ENCODE results near the gene TBC1D8. TPM values are rescaled to one million over a fixed set of nuclear protein-coding genes. Genes with fewer than 3 reads are reported as not detected.

Gene TBC1D8
- 0.97 and 2.3 TPM in 2 replicates for total RNA-seq (2014; rRNA removed; shearing (Covaris generic); ENCODE audit: low replicate concordance)

DNA sequence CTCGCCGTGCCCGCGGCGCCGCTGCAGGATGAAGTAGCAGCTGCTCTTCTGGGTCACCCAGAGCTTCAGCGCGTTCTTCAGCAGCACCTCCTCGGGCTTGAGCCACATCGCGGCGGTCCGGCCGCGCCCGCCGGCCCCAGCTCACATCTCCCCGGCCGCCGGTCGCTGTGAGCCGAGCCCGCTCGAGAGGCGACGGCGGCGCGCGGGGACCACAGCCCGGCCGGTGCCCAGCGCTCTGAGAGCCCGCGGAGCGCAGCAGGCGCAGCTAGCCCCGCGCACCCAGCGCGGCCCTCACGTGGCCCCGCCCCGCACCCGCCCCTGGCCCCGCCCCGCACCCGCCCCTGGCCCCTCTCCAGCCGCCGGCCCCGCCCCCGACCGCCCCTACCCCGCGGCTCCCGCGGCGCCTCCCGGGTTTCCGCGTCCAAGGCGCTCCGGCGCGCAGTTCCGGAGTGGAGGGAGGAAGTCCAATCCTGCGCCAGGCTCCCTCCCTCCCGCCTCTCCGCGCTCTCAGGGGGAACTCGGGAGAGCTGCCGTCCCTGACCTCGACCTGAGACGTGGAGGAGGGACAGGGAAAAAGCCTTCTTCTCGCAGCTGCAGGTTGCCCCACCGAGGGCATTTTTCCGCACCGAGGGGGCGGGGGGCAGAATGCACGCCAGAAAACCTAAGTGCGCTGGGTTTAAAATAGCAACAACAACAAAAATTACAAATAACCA lies at the start of gene TBC1D8:
TSS of gene TBC1D8 (minus strand) at position 237 of the 713 bp plus-strand sequence. CDS start at position 108, 129 bp downstream.
- H3K27ac ChIP-seq (ENCODE audit: low read length): no peak within 1 kb of the TSS
- H3K9me2 ChIP-seq (replicated peaks; ENCODE audit: insufficient read depth, low read length): no peaks in the 10 kb centered on the region
- no peak within 1 kb of the TSS for H2AFZ ChIP-seq (ENCODE audit: low read length)
- no peak for DNase-seq
- no peak within 1 kb of the TSS for H3K4me3 ChIP-seq (ENCODE audit: low read length)
- H3K9me3 ChIP-seq (ENCODE audit: low read length): no peaks in the 10 kb centered on the region
- no peaks in the 10 kb centered on the region for H4K20me1 ChIP-seq (ENCODE audit: insufficient read depth, low read depth, low read length)
- H3K4me2 ChIP-seq (ENCODE audit: low read depth, low read length, poor library complexity, severe bottlenecking): no peak within 1 kb of the TSS
- no peaks in the 10 kb centered on the region for H3K79me2 ChIP-seq (ENCODE audit: low read length)
- H3K4me1 ChIP-seq (ENCODE audit: low read length): no peaks in the 10 kb centered on the region
- H3K27me3 ChIP-seq (ENCODE audit: low read length): no peaks in the 10 kb centered on the region
- H3K9ac ChIP-seq (ENCODE audit: low read length): no peak within 1 kb of the TSS
- no peaks in the 10 kb centered on the region for H3K36me3 ChIP-seq (ENCODE audit: insufficient read depth, low read length)

DNA sequence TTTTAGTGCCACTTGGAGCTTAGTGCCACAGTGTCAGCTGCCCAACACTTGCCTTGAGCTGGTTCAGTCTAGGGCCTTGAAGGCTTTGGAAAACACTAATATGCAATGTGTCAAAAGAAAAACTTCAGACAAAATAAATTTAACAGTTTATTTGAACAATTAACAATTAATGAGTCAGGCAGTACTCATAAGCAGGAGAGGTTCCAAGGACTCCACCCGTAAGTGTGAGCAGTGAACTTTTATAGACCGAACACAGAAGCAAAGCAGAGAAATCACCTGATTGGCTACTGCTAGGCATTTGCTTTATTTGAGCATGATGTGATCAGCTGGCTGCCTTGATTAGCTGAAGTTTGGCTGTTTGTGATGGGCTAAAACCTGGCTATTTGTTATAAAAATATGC lies 49.5 kb upstream of the TBC1D8 start:
- DNase-seq: no peak
- H4K20me1 ChIP-seq (ENCODE audit: insufficient read depth, low read depth, low read length): no peaks in the 10 kb centered on the region
- no peaks in the 10 kb centered on the region for H3K36me3 ChIP-seq (ENCODE audit: insufficient read depth, low read length)
- H3K27ac ChIP-seq (ENCODE audit: low read length): no peak overlapping the region
- H3K4me2 ChIP-seq (ENCODE audit: low read depth, low read length, poor library complexity, severe bottlenecking): no peak overlapping the region
- H2AFZ ChIP-seq (ENCODE audit: low read length): no peak overlapping the region
- H3K9ac ChIP-seq (ENCODE audit: low read length): no peak overlapping the region
- H3K27me3 ChIP-seq (ENCODE audit: low read length): no peaks in the 10 kb centered on the region
- H3K79me2 ChIP-seq (ENCODE audit: low read length): no peaks in the 10 kb centered on the region
- H3K9me2 ChIP-seq (replicated peaks; ENCODE audit: insufficient read depth, low read length): no peaks in the 10 kb centered on the region
- H3K4me3 ChIP-seq (ENCODE audit: low read length): no peak overlapping the region
- no peaks in the 10 kb centered on the region for H3K4me1 ChIP-seq (ENCODE audit: low read length)
- no peaks in the 10 kb centered on the region for H3K9me3 ChIP-seq (ENCODE audit: low read length)

DNA sequence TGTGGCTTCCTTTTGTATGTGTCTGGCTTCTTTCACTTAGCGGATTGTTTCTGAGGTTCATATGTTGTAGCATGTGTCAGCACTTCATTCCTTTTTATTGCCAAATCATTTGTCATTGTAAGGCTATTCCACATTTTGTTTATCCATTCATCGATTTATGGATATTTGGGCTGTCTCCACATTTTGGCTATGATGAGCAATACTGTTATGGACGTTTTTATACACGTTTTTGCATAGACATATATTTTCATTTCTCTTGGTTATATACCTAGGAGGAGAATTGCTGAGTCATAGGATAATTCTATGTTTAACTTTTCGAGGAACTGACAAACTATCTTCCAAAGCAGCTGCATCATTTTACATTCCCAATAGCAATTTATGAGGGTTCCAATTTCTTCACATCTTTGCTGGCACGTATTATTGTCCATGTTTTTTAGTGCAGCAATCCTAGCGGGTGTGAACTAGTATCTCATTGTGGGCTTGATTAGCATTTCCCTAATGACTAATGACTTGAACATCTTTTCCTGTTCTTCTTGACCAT lies 48.1 kb upstream of the TBC1D8 start:
- Histone ChIP-seq H2AFZ (ENCODE audit: low read length) (no peak overlapping the region), H3K36me3 (ENCODE audit: insufficient read depth, low read length) (no peaks in the 10 kb centered on the region), H3K79me2 (ENCODE audit: low read length) (no peaks in the 10 kb centered on the region), H3K4me1 (ENCODE audit: low read length) (no peaks in the 10 kb centered on the region), H3K4me3 (ENCODE audit: low read length) (no peak overlapping the region), H3K27me3 (ENCODE audit: low read length) (no peaks in the 10 kb centered on the region), H3K9me3 (ENCODE audit: low read length) (no peaks in the 10 kb centered on the region), H3K4me2 (ENCODE audit: low read depth, low read length, poor library complexity, severe bottlenecking) (no peak overlapping the region), H4K20me1 (ENCODE audit: insufficient read depth, low read depth, low read length) (no peaks in the 10 kb centered on the region), H3K9ac (ENCODE audit: low read length) (no peak overlapping the region), H3K9me2 (replicated peaks; ENCODE audit: insufficient read depth, low read length) (no peaks in the 10 kb centered on the region), H3K27ac (ENCODE audit: low read length) (no peak overlapping the region)
- no peak for DNase-seq

DNA sequence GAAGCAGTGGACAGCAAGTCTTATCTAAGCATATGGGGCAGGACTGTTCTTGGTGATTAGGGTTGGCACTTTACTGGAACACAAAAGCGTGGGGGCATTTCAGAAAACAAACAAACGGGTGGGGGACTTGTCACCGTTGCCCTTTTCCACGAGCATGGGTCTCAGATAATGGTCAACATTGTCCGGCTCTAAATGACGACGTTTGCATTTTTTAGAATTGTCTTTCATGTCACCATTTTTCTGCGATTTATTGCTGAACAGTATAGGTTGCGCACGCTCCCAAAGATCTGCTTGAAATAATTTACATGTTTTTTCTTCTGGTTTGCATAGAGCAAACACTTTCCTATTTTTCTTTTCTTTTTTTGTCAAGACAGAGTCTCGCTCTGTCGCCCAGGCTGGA lies 46.6 kb upstream of the TBC1D8 start:
- no peaks in the 10 kb centered on the region for H3K36me3 ChIP-seq (ENCODE audit: insufficient read depth, low read length)
- no peak for DNase-seq
- no peaks in the 10 kb centered on the region for H3K79me2 ChIP-seq (ENCODE audit: low read length)
- no peaks in the 10 kb centered on the region for H3K9me3 ChIP-seq (ENCODE audit: low read length)
- no peak overlapping the region for H3K4me2 ChIP-seq (ENCODE audit: low read depth, low read length, poor library complexity, severe bottlenecking)
- no peaks in the 10 kb centered on the region for H3K9me2 ChIP-seq (replicated peaks; ENCODE audit: insufficient read depth, low read length)
- H3K9ac ChIP-seq (ENCODE audit: low read length): no peak overlapping the region
- no peaks in the 10 kb centered on the region for H3K4me1 ChIP-seq (ENCODE audit: low read length)
- H2AFZ ChIP-seq (ENCODE audit: low read length): no peak overlapping the region
- no peak overlapping the region for H3K27ac ChIP-seq (ENCODE audit: low read length)
- H3K27me3 ChIP-seq (ENCODE audit: low read length): no peaks in the 10 kb centered on the region
- H4K20me1 ChIP-seq (ENCODE audit: insufficient read depth, low read depth, low read length): no peaks in the 10 kb centered on the region
- H3K4me3 ChIP-seq (ENCODE audit: low read length): no peak overlapping the region

GRCh38 chr2:101197215-101197745 lies 46.1 kb upstream of the TBC1D8 start:
- no peaks in the 10 kb centered on the region for H3K79me2 ChIP-seq (ENCODE audit: low read length)
- no peaks in the 10 kb centered on the region for H3K36me3 ChIP-seq (ENCODE audit: insufficient read depth, low read length)
- H3K9me3 ChIP-seq (ENCODE audit: low read length): no peaks in the 10 kb centered on the region
- H3K9me2 ChIP-seq (replicated peaks; ENCODE audit: insufficient read depth, low read length): no peaks in the 10 kb centered on the region
- no peak overlapping the region for H3K4me2 ChIP-seq (ENCODE audit: low read depth, low read length, poor library complexity, severe bottlenecking)
- DNase-seq: peak; percentile 51
- H4K20me1 ChIP-seq (ENCODE audit: insufficient read depth, low read depth, low read length): no peaks in the 10 kb centered on the region
- no peak overlapping the region for H3K4me3 ChIP-seq (ENCODE audit: low read length)
- no peak overlapping the region for H2AFZ ChIP-seq (ENCODE audit: low read length)
- no peaks in the 10 kb centered on the region for H3K27me3 ChIP-seq (ENCODE audit: low read length)
- no peak overlapping the region for H3K9ac ChIP-seq (ENCODE audit: low read length)
- no peak overlapping the region for H3K27ac ChIP-seq (ENCODE audit: low read length)
- H3K4me1 ChIP-seq (ENCODE audit: low read length): no peaks in the 10 kb centered on the region

DNA sequence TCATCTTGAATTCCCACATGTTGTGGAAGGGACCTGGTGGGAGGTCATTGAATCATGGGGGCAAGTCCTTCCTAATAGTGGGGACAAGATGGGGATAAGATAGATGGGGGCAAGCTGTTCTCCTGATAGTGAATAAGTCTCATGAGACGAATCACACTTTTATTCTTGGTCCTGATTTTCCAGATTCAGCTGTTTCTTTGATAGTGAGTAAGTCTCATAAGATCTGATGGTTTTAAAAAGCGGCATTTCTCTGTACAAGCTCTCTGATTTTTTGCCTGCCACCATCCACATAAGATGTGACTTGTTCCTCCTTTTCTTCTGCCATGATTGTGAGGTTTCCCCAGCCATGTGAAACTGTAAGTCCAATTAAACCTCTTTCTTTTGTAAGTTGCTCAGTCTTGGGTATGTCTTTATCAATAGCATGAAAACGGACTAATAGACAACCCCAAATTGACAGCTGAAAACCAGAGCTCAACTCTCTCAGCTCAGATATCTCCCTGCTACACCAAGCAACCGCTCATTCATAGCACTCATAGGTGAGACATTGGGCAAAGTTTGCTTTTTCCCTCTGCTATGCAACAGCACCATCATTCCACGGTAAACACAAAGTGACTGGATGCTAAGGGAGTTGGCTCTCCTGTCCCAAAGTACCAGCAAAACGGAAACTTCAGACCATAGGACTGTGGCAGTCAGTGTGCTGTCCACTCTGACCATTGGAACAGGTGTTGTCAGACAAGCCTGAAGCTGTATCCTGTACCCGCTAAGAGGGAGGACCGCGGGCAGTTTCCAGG lies 44.9 kb upstream of the TBC1D8 start:
- no peak overlapping the region for H2AFZ ChIP-seq (ENCODE audit: low read length)
- H3K36me3 ChIP-seq (ENCODE audit: insufficient read depth, low read length): no peaks in the 10 kb centered on the region
- H3K27me3 ChIP-seq (ENCODE audit: low read length): no peaks in the 10 kb centered on the region
- H3K4me2 ChIP-seq (ENCODE audit: low read depth, low read length, poor library complexity, severe bottlenecking): no peak overlapping the region
- H3K9ac ChIP-seq (ENCODE audit: low read length): no peak overlapping the region
- H3K4me1 ChIP-seq (ENCODE audit: low read length): no peaks in the 10 kb centered on the region
- H4K20me1 ChIP-seq (ENCODE audit: insufficient read depth, low read depth, low read length): no peaks in the 10 kb centered on the region
- H3K27ac ChIP-seq (ENCODE audit: low read length): no peak overlapping the region
- H3K4me3 ChIP-seq (ENCODE audit: low read length): no peak overlapping the region
- H3K9me2 ChIP-seq (replicated peaks; ENCODE audit: insufficient read depth, low read length): no peaks in the 10 kb centered on the region
- no peaks in the 10 kb centered on the region for H3K9me3 ChIP-seq (ENCODE audit: low read length)
- no peaks in the 10 kb centered on the region for H3K79me2 ChIP-seq (ENCODE audit: low read length)
- DNase-seq: no peak

- Histone ChIP-seq H3K27ac (ENCODE audit: low read length) (no peak overlapping the region), H3K4me3 (ENCODE audit: low read length) (no peak overlapping the region), H3K9me3 (ENCODE audit: low read length) (no peaks in the 10 kb centered on the region), H3K4me1 (ENCODE audit: low read length) (no peaks in the 10 kb centered on the region), H3K9ac (ENCODE audit: low read length) (no peak overlapping the region), H3K9me2 (replicated peaks; ENCODE audit: insufficient read depth, low read length) (no peaks in the 10 kb centered on the region), H4K20me1 (ENCODE audit: insufficient read depth, low read depth, low read length) (no peaks in the 10 kb centered on the region), H3K27me3 (ENCODE audit: low read length) (no peaks in the 10 kb centered on the region), H3K79me2 (ENCODE audit: low read length) (no peaks in the 10 kb centered on the region), H3K36me3 (ENCODE audit: insufficient read depth, low read length) (no peaks in the 10 kb centered on the region), H3K4me2 (ENCODE audit: low read depth, low read length, poor library complexity, severe bottlenecking) (no peak overlapping the region), H2AFZ (ENCODE audit: low read length) (no peak overlapping the region)
- DNase-seq: no peak
Measured at GRCh38 chr2:101193033-101193626, 41.9 kb upstream of the TBC1D8 start.

Measured in Karpas-422 (cell line).